Esophagus squamous epithelium (tissue), 4 donors: Measurements from ENCODE around the gene RCCD1.

Experiments used
- CTCF ChIP-seq, 6 experiments: fragments of 450-650 bp in 4 of 6; fragments of 200-600 bp in 2 of 6; sonication (generic) in 2 of 6; IDR thresholded peaks; one replicate each; pipeline ENCODE4 v1.5.1; 2016 to 2019; ENCODE audit warnings: antibody characterized with exemption in 6 of 6, mild to moderate bottlenecking in 4 of 6, moderate library complexity in 4 of 6
- POLR2A ChIP-seq, 4 donors: fragments of 450-650 bp; IDR thresholded peaks; one replicate each; pipeline ENCODE4 v1.6.1; 2017; ENCODE audit warnings: antibody characterized with exemption in 4 of 4, mild to moderate bottlenecking in 4 of 4, moderate library complexity in 3 of 4

DNA sequence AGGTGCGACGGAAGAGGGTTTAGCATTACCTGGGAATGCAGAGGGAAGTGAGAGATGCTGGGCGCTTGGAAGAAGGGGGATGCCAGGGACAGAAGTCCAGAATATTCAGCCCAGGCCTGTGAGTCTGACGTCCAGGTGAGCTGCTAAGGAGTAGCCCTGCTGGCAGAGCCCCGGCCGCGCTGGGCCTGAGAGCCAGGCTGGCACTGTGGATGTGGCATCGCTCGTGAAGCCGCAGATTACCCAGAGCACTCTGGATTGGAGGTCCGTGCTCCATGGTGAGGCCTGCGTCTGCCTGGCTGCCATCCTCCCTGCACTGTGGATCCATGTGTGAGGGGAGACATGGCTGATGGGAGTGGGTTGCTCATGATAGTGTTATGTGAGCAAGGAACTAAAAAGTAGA is 37.1 kb upstream of the RCCD1 start:
- no peak for TF ChIP-seq CTCF (IDR thresholded peaks at IDR 0.05)
- TF ChIP-seq POLR2A (IDR thresholded peaks at IDR 0.05), result no peak
